Ovary (tissue), 3 donors: Measurements from ENCODE around the gene CPNE9.

ENCODE experiments used
- POLR2A ChIP-seq: fragments of 450-650 bp; IDR thresholded peaks from one replicate; pipeline ENCODE4 v1.6.1; 2017; ENCODE audit warnings: antibody characterized with exemption, mild to moderate bottlenecking, moderate library complexity
- TF ChIP-seq, protein P1 (sequence below), 3 donors: fragments of 450-650 bp in 2 of 3; fragments of 200-600 bp in 1 of 3; IDR thresholded peaks; one replicate each; pipeline versions ENCODE4 v1.5.1 to v1.8.0; 2016 to 2022; ENCODE audit warnings: antibody characterized with exemption in 3 of 3, mild to moderate bottlenecking in 1 of 3
- donor health status: DM: no; HTN: no; CAD: no.

DNA sequence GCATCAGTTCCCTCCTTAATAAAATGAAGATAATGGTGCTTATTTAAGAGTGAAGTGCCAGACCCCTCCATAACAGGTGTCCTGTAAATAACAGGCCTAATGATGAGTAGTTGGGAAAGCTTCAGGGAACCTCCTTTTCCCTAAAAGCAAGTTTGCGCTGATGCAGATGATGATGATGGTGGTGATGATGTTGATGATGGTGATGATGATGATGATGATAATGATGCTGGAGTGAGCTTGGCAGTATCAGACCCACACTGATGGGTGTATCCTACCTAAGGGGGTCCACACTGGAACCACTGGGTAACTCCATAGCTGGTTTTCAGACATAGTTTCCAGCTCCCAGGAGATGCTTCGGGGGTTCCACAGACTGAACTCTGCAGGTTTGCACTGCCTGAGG lies 29.9 kb upstream of the CPNE9 start:
- TF ChIP-seq, protein P1, sequence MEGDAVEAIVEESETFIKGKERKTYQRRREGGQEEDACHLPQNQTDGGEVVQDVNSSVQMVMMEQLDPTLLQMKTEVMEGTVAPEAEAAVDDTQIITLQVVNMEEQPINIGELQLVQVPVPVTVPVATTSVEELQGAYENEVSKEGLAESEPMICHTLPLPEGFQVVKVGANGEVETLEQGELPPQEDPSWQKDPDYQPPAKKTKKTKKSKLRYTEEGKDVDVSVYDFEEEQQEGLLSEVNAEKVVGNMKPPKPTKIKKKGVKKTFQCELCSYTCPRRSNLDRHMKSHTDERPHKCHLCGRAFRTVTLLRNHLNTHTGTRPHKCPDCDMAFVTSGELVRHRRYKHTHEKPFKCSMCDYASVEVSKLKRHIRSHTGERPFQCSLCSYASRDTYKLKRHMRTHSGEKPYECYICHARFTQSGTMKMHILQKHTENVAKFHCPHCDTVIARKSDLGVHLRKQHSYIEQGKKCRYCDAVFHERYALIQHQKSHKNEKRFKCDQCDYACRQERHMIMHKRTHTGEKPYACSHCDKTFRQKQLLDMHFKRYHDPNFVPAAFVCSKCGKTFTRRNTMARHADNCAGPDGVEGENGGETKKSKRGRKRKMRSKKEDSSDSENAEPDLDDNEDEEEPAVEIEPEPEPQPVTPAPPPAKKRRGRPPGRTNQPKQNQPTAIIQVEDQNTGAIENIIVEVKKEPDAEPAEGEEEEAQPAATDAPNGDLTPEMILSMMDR (IDR thresholded peaks at IDR 0.05) = no peak
- no peak for TF ChIP-seq POLR2A
